ENCODE results near the gene MC1R.
A peak's percentile ranks its signal among the peaks of the same experiment; 100 is the strongest.

MC1R gene

GRCh38 chr16:89915303-89916232 is 3.1 kb upstream of the MC1R start:
- H3K4me2 ChIP-seq: peak overlapping the region; percentile 13; the same call in 1 of the 2 replicates
- H2AFZ ChIP-seq (ENCODE audit: low read depth): no peak overlapping the region
- no peak for TF ChIP-seq CTCF (conservative IDR thresholded peaks at IDR 0.05; ENCODE audit: low read depth, low read length)
- peaks cover 35% of the 10 kb centered on the region for H3K4me1 ChIP-seq (ENCODE audit: low read depth, poor library complexity, severe bottlenecking)
- H3K27ac ChIP-seq: no peak overlapping the region
- no peaks in the 10 kb centered on the region for H3K79me2 ChIP-seq (ENCODE audit: insufficient read depth, low read depth)
- H4K20me1 ChIP-seq (ENCODE audit: insufficient read depth): no peaks in the 10 kb centered on the region
- no peak overlapping the region for H3K9ac ChIP-seq
- H3K27me3 ChIP-seq (ENCODE audit: insufficient read depth, low read depth): no peaks in the 10 kb centered on the region; the same call in 1 of the 2 replicates
- H3K4me3 ChIP-seq (IDR thresholded peaks at IDR 0.05; ENCODE audit: insufficient read depth, low read depth, low read length): no peak overlapping the region
- no peaks in the 10 kb centered on the region for H3K36me3 ChIP-seq (ENCODE audit: insufficient read depth)

GRCh38 chr16:89917773-89918452 is 749 bp upstream of the MC1R start:
- no peaks in the 10 kb centered on the region for H3K36me3 ChIP-seq (ENCODE audit: insufficient read depth)
- H3K4me2 ChIP-seq: peak overlapping the region; percentile 100
- H3K27me3 ChIP-seq (ENCODE audit: insufficient read depth, low read depth): peaks cover 21% of the 10 kb centered on the region
- H4K20me1 ChIP-seq (ENCODE audit: insufficient read depth): no peaks in the 10 kb centered on the region
- peaks cover 56% of the 10 kb centered on the region for H3K4me1 ChIP-seq (ENCODE audit: low read depth, poor library complexity, severe bottlenecking)
- no peak overlapping the region for H3K4me3 ChIP-seq (IDR thresholded peaks at IDR 0.05; ENCODE audit: insufficient read depth, low read depth, low read length)
- no peaks in the 10 kb centered on the region for H3K79me2 ChIP-seq (ENCODE audit: insufficient read depth, low read depth)
- peak overlapping the region; percentile 76 for H2AFZ ChIP-seq (ENCODE audit: low read depth)
- TF ChIP-seq CTCF (conservative IDR thresholded peaks at IDR 0.05; ENCODE audit: low read depth, low read length): no peak
- H3K27ac ChIP-seq: peak overlapping the region; percentile 72
- peak overlapping the region; percentile 59 for H3K9ac ChIP-seq

GRCh38 chr16:89919535-89920406 is 1.1 kb downstream of the MC1R start:
- no peak for TF ChIP-seq CTCF (conservative IDR thresholded peaks at IDR 0.05; ENCODE audit: low read depth, low read length)
- peaks cover 70% of the 10 kb centered on the region for H3K4me1 ChIP-seq (ENCODE audit: low read depth, poor library complexity, severe bottlenecking)
- no peak overlapping the region for H3K4me2 ChIP-seq

GRCh38 chr16:89920723-89921122 is 2.1 kb downstream of the MC1R start:
- no peak for TF ChIP-seq CTCF (conservative IDR thresholded peaks at IDR 0.05; ENCODE audit: low read depth, low read length)
- H3K36me3 ChIP-seq (ENCODE audit: insufficient read depth): no peaks in the 10 kb centered on the region
- no peak overlapping the region for H3K4me2 ChIP-seq
- H3K79me2 ChIP-seq (ENCODE audit: insufficient read depth, low read depth): no peaks in the 10 kb centered on the region
- H3K27ac ChIP-seq: no peak overlapping the region
- peaks cover 79% of the 10 kb centered on the region for H3K4me1 ChIP-seq (ENCODE audit: low read depth, poor library complexity, severe bottlenecking)
- H3K27me3 ChIP-seq (ENCODE audit: insufficient read depth, low read depth): peaks cover 43% of the 10 kb centered on the region
- no peaks in the 10 kb centered on the region for H4K20me1 ChIP-seq (ENCODE audit: insufficient read depth)
- H2AFZ ChIP-seq (ENCODE audit: low read depth): no peak overlapping the region
- H3K4me3 ChIP-seq (IDR thresholded peaks at IDR 0.05; ENCODE audit: insufficient read depth, low read depth, low read length): no peak overlapping the region
- no peak overlapping the region for H3K9ac ChIP-seq

More at GRCh38 chr16:89919535-89920406, 1.1 kb downstream of the MC1R start:
- Histone ChIP-seq H3K27ac (no peak overlapping the region), H2AFZ (ENCODE audit: low read depth) (no peak overlapping the region), H4K20me1 (ENCODE audit: insufficient read depth) (no peaks in the 10 kb centered on the region), H3K36me3 (ENCODE audit: insufficient read depth) (no peaks in the 10 kb centered on the region), H3K27me3 (ENCODE audit: insufficient read depth, low read depth) (peaks cover 34% of the 10 kb centered on the region), H3K79me2 (ENCODE audit: insufficient read depth, low read depth) (no peaks in the 10 kb centered on the region), H3K4me3 (IDR thresholded peaks at IDR 0.05; ENCODE audit: insufficient read depth, low read depth, low read length) (no peak overlapping the region), H3K9ac (no peak overlapping the region)
